IMR-90 (cell line): ENCODE measurements around the gene LRP1-AS. TPM values are rescaled to one million over a fixed set of nuclear protein-coding genes. Genes with fewer than 3 reads are reported as not detected.

ENCODE experiments used
- ATAC-seq: fragments of 200-7000 bp; cut with Tn5 transposase; 2 replicates; pipeline ENCODE4 v1.9.1; 2020; ENCODE audit warnings: low read depth, mild to moderate bottlenecking, moderate library complexity
- BruUV-seq: library from RNA; stranded (reverse); fragments of 400-500 nt; replicated peaks from 2 replicates; lab custom pipeline; 2021; lab: Mats Ljungman, UMichigan
- CTCF ChIA-PET: fragments of 300-600 bp; formaldehyde crosslinking; extraction: SDS; loops from one replicate; lab custom pipeline; 2021; ENCODE audit warnings: antibody characterized with exemption; lab: Yijun Ruan, JAX
- POLR2A ChIA-PET: fragments of 300-600 bp; sonication (Branson Sonifier 250); formaldehyde crosslinking; loops from one replicate; lab custom pipeline; 2022; ENCODE audit warnings: antibody characterized with exemption; ENCODE audit not compliant: unreplicated experiment; lab: Charles Lee
- DNase-seq: peaks from one replicate; pipeline ENCODE4 v3.0.0; 2013
- H2AFZ ChIP-seq: replicated peaks from 2 replicates; pipeline ENCODE3; 2013; ENCODE audit warnings: low read length, mild to moderate bottlenecking; ENCODE audit not compliant: poor library complexity
- H2AK5ac ChIP-seq: 2 replicates; pipeline ENCODE4 v1.6.1; 2013; ENCODE audit warnings: low read depth, low read length, inconsistent platforms
- H2AK9ac ChIP-seq: replicated peaks from 2 replicates; pipeline ENCODE3; 2013; ENCODE audit warnings: mild to moderate bottlenecking, low read depth, low read length, moderate library complexity; ENCODE audit not compliant: poor library complexity
- H2BK120ac ChIP-seq: 2 replicates; pipeline ENCODE4 v1.6.1; 2013; ENCODE audit warnings: low read depth, low read length, inconsistent platforms
- H2BK15ac ChIP-seq: 3 replicates; pipeline ENCODE4 v1.6.1; 2013; ENCODE audit warnings: low read depth, low read length, inconsistent platforms
- H2BK20ac ChIP-seq: 2 replicates; pipeline ENCODE4 v1.6.1; 2013; ENCODE audit warnings: low read depth, mild to moderate bottlenecking, inconsistent platforms, low read length, moderate library complexity
- H2BK5ac ChIP-seq: 2 replicates; pipeline ENCODE4 v1.6.1; 2013; ENCODE audit warnings: mild to moderate bottlenecking, low read depth, low read length, inconsistent platforms; ENCODE audit not compliant: poor library complexity, severe bottlenecking
- H3K14ac ChIP-seq: replicated peaks from 2 replicates; pipeline ENCODE4 v1.6.1; 2013; ENCODE audit warnings: low read depth, low read length, inconsistent platforms
- H3K18ac ChIP-seq: 2 replicates; pipeline ENCODE4 v1.6.1; 2013; ENCODE audit warnings: low read depth, low read length, control low read depth
- H3K23ac ChIP-seq: 2 replicates; pipeline ENCODE4 v1.6.1; 2013; ENCODE audit warnings: low read depth, low read length, inconsistent platforms
- H3K27ac ChIP-seq: 2 replicates; pipeline ENCODE4 v1.5.1; 2013; ENCODE audit warnings: mild to moderate bottlenecking, control low read depth, low read length; ENCODE audit not compliant: insufficient read depth
- H3K27me3 ChIP-seq: 2 replicates; pipeline ENCODE4 v1.6.1; 2013; ENCODE audit warnings: low read length; ENCODE audit not compliant: control insufficient read depth, insufficient read depth
- H3K36me3 ChIP-seq: 2 replicates; pipeline ENCODE4 v1.6.1; 2013; ENCODE audit warnings: low read length, mixed read lengths; ENCODE audit not compliant: control insufficient read depth, insufficient read depth
- H3K4ac ChIP-seq: 2 replicates; pipeline ENCODE4 v1.6.1; 2013; ENCODE audit warnings: low read depth, low read length, inconsistent platforms
- H3K4me1 ChIP-seq: 2 replicates; pipeline ENCODE4 v1.6.1; 2013; ENCODE audit warnings: low read length, mixed read lengths; ENCODE audit not compliant: control insufficient read depth, insufficient read depth
- H3K4me2 ChIP-seq: 2 replicates; pipeline ENCODE4 v1.6.1; 2013; ENCODE audit warnings: low read depth, mild to moderate bottlenecking, control low read depth, low read length, moderate library complexity
- H3K4me3 ChIP-seq: 2 replicates; pipeline ENCODE4 v1.5.1; 2013; ENCODE audit warnings: low read depth, mild to moderate bottlenecking, control low read depth, low read length, moderate library complexity; ENCODE audit not compliant: insufficient read depth
- H3K56ac ChIP-seq: 2 replicates; pipeline ENCODE4 v1.6.1; 2013; ENCODE audit warnings: low read length, inconsistent platforms; ENCODE audit not compliant: insufficient read depth; ENCODE audit errors: extremely low read depth
- H3K79me1 ChIP-seq, 2 experiments: 2 replicates each; pipeline ENCODE4 v1.6.1; 2013; ENCODE audit warnings: low read length in 2 of 2, inconsistent platforms in 1 of 2, low read depth in 1 of 2
- H3K9ac ChIP-seq: 2 replicates; pipeline ENCODE4 v1.6.1; 2013; ENCODE audit warnings: low read depth, low read length, control low read depth
- H3K9me1 ChIP-seq: 2 replicates; pipeline ENCODE4 v1.6.1; 2013; ENCODE audit warnings: low read length, inconsistent platforms; ENCODE audit not compliant: insufficient read depth
- H3K9me3 ChIP-seq: 2 replicates; pipeline ENCODE4 v1.6.1; 2013; ENCODE audit warnings: low read length; ENCODE audit not compliant: control insufficient read depth, insufficient read depth
- H4K20me1 ChIP-seq: 2 replicates; pipeline ENCODE4 v1.6.1; 2013; ENCODE audit warnings: low read length, inconsistent platforms; ENCODE audit not compliant: insufficient read depth
- H4K5ac ChIP-seq: 2 replicates; pipeline ENCODE4 v1.6.1; 2013; ENCODE audit warnings: mild to moderate bottlenecking, low read depth, low read length, control low read depth
- H4K8ac ChIP-seq, 2 experiments: 2 replicates each; pipeline ENCODE4 v1.6.1; 2013; ENCODE audit warnings: low read depth in 2 of 2, low read length in 2 of 2, control low read depth in 1 of 2, inconsistent platforms in 1 of 2
- H4K91ac ChIP-seq: 2 replicates; pipeline ENCODE4 v1.6.1; 2013; ENCODE audit warnings: low read depth, low read length, inconsistent platforms; ENCODE audit not compliant: insufficient read depth
- ELK1 ChIP-seq: fragments of 150-350 bp; IDR thresholded peaks from 2 replicates; pipeline ENCODE4 v1.6.1; 2016; ENCODE audit warnings: low read depth, mild to moderate bottlenecking, low read length, moderate library complexity, borderline replicate concordance
- FOS ChIP-seq: fragments of 150-350 bp; IDR thresholded peaks from 2 replicates; pipeline ENCODE4 v1.6.1; 2016; ENCODE audit warnings: low read depth, low read length
- MAFK ChIP-seq: IDR thresholded peaks from 2 replicates; pipeline ENCODE4 v1.6.1; 2012; ENCODE audit warnings: low read depth, low read length, improper control_type of control experiment
- MXI1 ChIP-seq: IDR thresholded peaks from 2 replicates; pipeline ENCODE4 v1.6.1; 2012; ENCODE audit warnings: low read depth, mild to moderate bottlenecking, low read length, moderate library complexity, borderline replicate concordance
- NFE2L2 ChIP-seq: fragments of 150-350 bp; IDR thresholded peaks from 2 replicates; pipeline ENCODE4 v1.6.1; 2016; ENCODE audit warnings: low read depth, mild to moderate bottlenecking, low read length
- RAD21 ChIP-seq: IDR thresholded peaks from 2 replicates; pipeline ENCODE4 v1.6.1; 2012; ENCODE audit warnings: low read length, improper control_type of control experiment
- RFX5 ChIP-seq: IDR thresholded peaks from 2 replicates; pipeline ENCODE4 v1.8.0; 2012; ENCODE audit warnings: low read depth, mild to moderate bottlenecking, low read length, moderate library complexity
- WGBS, 2 experiments: methylation state at CpG; one replicate each; pipeline versions ENCODE4 v1.1.5 to v1.1.7; 2013; ENCODE audit warnings: missing lambda C conversion rate in 2 of 2; ENCODE audit not compliant: insufficient read length in 1 of 2; ENCODE audit errors: extremely low coverage in 2 of 2; 5-methylcytosine and 5-hydroxymethylcytosine counted together
- dilution Hi-C: fragments of 300-500 bp; cut with HindIII; formaldehyde crosslinking; loops from one replicate; pipeline ENCODE4 v1.14.3; 2018; ENCODE audit warnings: low sequenced_read_pairs; ENCODE audit not compliant: unreplicated experiment
- in situ Hi-C: fragments of 300-500 bp; cut with MboI; formaldehyde crosslinking; loops from 3 replicates; pipeline ENCODE4 v1.14.3; 2019; ENCODE audit warnings: low sequenced_read_pairs, inconsistent platforms, mixed read lengths
- intact Hi-C: fragments of 100-400 bp; cut with micrococcal nuclease; formaldehyde crosslinking; loops from 2 replicates; pipeline ENCODE4 v1.10.0; 2022
- polyA plus RNA-seq, 3 experiments: library from polyadenylated mRNA; depleted of rRNA; stranded (reverse); fragments of >200 nt; gene quantifications; 2 replicates each; pipeline ENCODE4 v1.2.3, GENCODE V29; 2012; ENCODE audit warnings: low replicate concordance in 1 of 3
- total RNA-seq: library from RNA; depleted of rRNA; stranded (reverse); fragments of >200 nt; gene quantifications from 2 replicates; pipeline ENCODE4 v1.2.3, GENCODE V29; 2012

Gene LRP1-AS
- total and polyA plus RNA-seq, 2 of the 4 experiments (the other 2 are of a cell fraction): not detected

GRCh38 chr12:57145460-57146059, 1.9 kb downstream of the LRP1-AS start:
- no TSS peak for BruUV-seq
- H4K8ac ChIP-seq: no peak overlapping the region
- H2BK120ac ChIP-seq: no peak overlapping the region; the same call in 1 of the 2 replicates
- no peaks in the 10 kb centered on the region for H3K27me3 ChIP-seq
- H3K9ac ChIP-seq: no peak overlapping the region
- H2BK20ac ChIP-seq: no peak overlapping the region
- H2BK15ac ChIP-seq: no peak overlapping the region
- H3K4me2 ChIP-seq: no peak overlapping the region
- H3K79me1 ChIP-seq: peaks cover 49 to 94% of the 10 kb centered on the region in 2 experiments
- H2AK9ac ChIP-seq: peak overlapping the region; percentile 70
- TF ChIP-seq FOS (no peak), NFE2L2 (no peak), MXI1 (no peak), RFX5 (no peak), RAD21 (no peak), ELK1 (no peak), MAFK (no peak)
- H3K23ac ChIP-seq: peak overlapping the region; percentile 45; the same call in 1 of the 2 replicates
- in situ Hi-C loops (no loop called here), dilution Hi-C loops (no loop called here), intact Hi-C loops (no loop called here)
- no peak overlapping the region for H3K56ac ChIP-seq
- no peak for DNase-seq
- no peak overlapping the region for H3K4me3 ChIP-seq
- no peaks in the 10 kb centered on the region for H3K9me3 ChIP-seq
- H3K14ac ChIP-seq: 0 out of 2 replicates have a peak overlapping the region, but pooled peaks have one; percentile 10
- ATAC-seq: no peak
- no peak overlapping the region for H3K4ac ChIP-seq
- H4K5ac ChIP-seq: no peak overlapping the region
- ChIA-PET POLR2A (no interaction called here), CTCF (interaction anchor here (1.6 kb wide), 1 partner anchor 21 kb away, joined by 5 read pairs; no protein-coding TSS in a partner anchor)
- peak overlapping the region; percentile 80; the same call in 1 of the 2 replicates for H3K27ac ChIP-seq
- H2AK5ac ChIP-seq: peak overlapping the region; percentile 8; the same call in 1 of the 2 replicates
- H3K18ac ChIP-seq: no peak overlapping the region
- peaks cover 83% of the 10 kb centered on the region for H4K20me1 ChIP-seq
- H3K36me3 ChIP-seq: peaks cover 74% of the 10 kb centered on the region
- H3K4me1 ChIP-seq: peaks cover 46% of the 10 kb centered on the region
- H3K9me1 ChIP-seq: peaks cover 37% of the 10 kb centered on the region
- 92% methylated on average over 2 of the region's 10 CpGs; no CpG with 5 or more reads in 1 of the 2 experiments for WGBS, 2 experiments
- no peak overlapping the region for H2AFZ ChIP-seq
- H2BK5ac ChIP-seq: no peak overlapping the region
- H4K91ac ChIP-seq: no peak overlapping the region
